ENCODE results near the gene CLIC6.

The CLIC6 gene

GRCh38 chr21:34668803-34669148 lies at the start of gene CLIC6:
CLIC6 (plus strand) TSS chr21:34668994; CDS start chr21:34669389, 395 bp downstream.
- no peak for DNase-seq

GRCh38 chr21:34619841-34620665 lies 48.7 kb upstream of the CLIC6 start:
- no peak for DNase-seq

GRCh38 chr21:34621434-34622350 lies 47.1 kb upstream of the CLIC6 start:
- no peak for DNase-seq

GRCh38 chr21:34623516-34623915 lies 45.3 kb upstream of the CLIC6 start:
- no peak for DNase-seq

- no peak for DNase-seq
Observed at GRCh38 chr21:34625030-34625593, 43.7 kb upstream of the CLIC6 start.

GRCh38 chr21:34626131-34626530 lies 42.7 kb upstream of the CLIC6 start:
- no peak for DNase-seq

- peak; percentile 37 to 56 for DNase-seq
Observed at GRCh38 chr21:34630536-34631143, 38.2 kb upstream of the CLIC6 start.

- no peak for DNase-seq
Observed at GRCh38 chr21:34632498-34632897, 36.3 kb upstream of the CLIC6 start.

- peak in 1 of 2 experiments; percentile 6 for DNase-seq
Observed at GRCh38 chr21:34635307-34635706, 33.5 kb upstream of the CLIC6 start.

GRCh38 chr21:34636961-34637360 lies 31.8 kb upstream of the CLIC6 start:
- DNase-seq, result no peak

- no peak for DNase-seq
Observed at GRCh38 chr21:34639250-34639649, 29.5 kb upstream of the CLIC6 start.

GRCh38 chr21:34639882-34640788 lies 28.7 kb upstream of the CLIC6 start:
- DNase-seq, result no peak

- no peak for DNase-seq
Observed at GRCh38 chr21:34640858-34641257, 27.9 kb upstream of the CLIC6 start.

GRCh38 chr21:34642211-34643075 lies 26.4 kb upstream of the CLIC6 start:
- DNase-seq, result no peak

- no peak for DNase-seq
Observed at GRCh38 chr21:34644825-34645224, 24.0 kb upstream of the CLIC6 start.

GRCh38 chr21:34647555-34647954 lies 21.2 kb upstream of the CLIC6 start:
- no peak for DNase-seq

- DNase-seq, result peak; percentile 23 to 50
Observed at GRCh38 chr21:34648739-34649297, 20.0 kb upstream of the CLIC6 start.

GRCh38 chr21:34649400-34649799 lies 19.4 kb upstream of the CLIC6 start:
- no peak for DNase-seq

- no peak for DNase-seq
Observed at GRCh38 chr21:34650861-34651431, 17.8 kb upstream of the CLIC6 start.

- no peak for DNase-seq
Observed at GRCh38 chr21:34651642-34652041, 17.2 kb upstream of the CLIC6 start.

Measured in SHP77 (cell line).